PFSK-1 (cell line): ENCODE data around the gene TYROBP.

Experiments used
- FOXP2 ChIP-seq: optimal IDR thresholded peaks from 2 replicates; pipeline ENCODE3; 2011; ENCODE audit warnings: borderline replicate concordance, control low read depth, inconsistent platforms; ENCODE audit not compliant: insufficient read depth; ENCODE audit errors: extremely low read length, extremely low read depth
- POLR2AphosphoS5 ChIP-seq: IDR thresholded peaks from 2 replicates; pipeline ENCODE4 v1.6.1; 2012; ENCODE audit warnings: low read depth, mild to moderate bottlenecking, control low read depth, low read length, moderate library complexity
- REST ChIP-seq, 2 experiments: IDR thresholded peaks; 2 replicates each; pipeline versions ENCODE4 v1.6.1 to v1.8.0; 2011 to 2012; ENCODE audit warnings: low read depth in 2 of 2, low read length in 2 of 2, control low read depth in 1 of 2, inconsistent platforms in 1 of 2, mild to moderate bottlenecking in 1 of 2, moderate library complexity in 1 of 2; ENCODE audit not compliant: insufficient read depth in 1 of 2
- SIN3A ChIP-seq: IDR thresholded peaks from 2 replicates; pipeline ENCODE4 v1.6.1; 2012; ENCODE audit warnings: mild to moderate bottlenecking, low read length, moderate library complexity, borderline replicate concordance; ENCODE audit not compliant: insufficient read depth
- TAF1 ChIP-seq: IDR thresholded peaks from 2 replicates; pipeline ENCODE4 v1.6.1; 2012; ENCODE audit warnings: low read length, control low read depth, borderline replicate concordance; ENCODE audit not compliant: insufficient read depth

TYROBP gene

DNA sequence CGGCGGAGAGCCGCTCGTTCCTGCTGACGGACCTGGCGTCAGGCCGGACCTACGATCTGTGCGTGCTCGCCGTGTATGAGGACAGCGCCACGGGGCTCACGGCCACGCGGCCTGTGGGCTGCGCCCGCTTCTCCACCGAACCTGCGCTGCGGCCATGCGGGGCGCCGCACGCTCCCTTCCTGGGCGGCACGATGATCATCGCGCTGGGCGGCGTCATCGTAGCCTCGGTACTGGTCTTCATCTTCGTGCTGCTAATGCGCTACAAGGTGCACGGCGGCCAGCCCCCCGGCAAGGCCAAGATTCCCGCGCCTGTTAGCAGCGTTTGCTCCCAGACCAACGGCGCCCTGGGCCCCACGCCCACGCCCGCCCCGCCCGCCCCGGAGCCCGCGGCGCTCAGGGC is 36.5 kb upstream of the TYROBP start:
- TF ChIP-seq REST (IDR thresholded peaks at IDR 0.05; ENCODE audit: insufficient read depth in 1 of 2, low read depth in 2 of 2, low read length in 2 of 2) (no peak), FOXP2 (no peak), POLR2AphosphoS5 (no peak), SIN3A (no peak), TAF1 (no peak)

DNA sequence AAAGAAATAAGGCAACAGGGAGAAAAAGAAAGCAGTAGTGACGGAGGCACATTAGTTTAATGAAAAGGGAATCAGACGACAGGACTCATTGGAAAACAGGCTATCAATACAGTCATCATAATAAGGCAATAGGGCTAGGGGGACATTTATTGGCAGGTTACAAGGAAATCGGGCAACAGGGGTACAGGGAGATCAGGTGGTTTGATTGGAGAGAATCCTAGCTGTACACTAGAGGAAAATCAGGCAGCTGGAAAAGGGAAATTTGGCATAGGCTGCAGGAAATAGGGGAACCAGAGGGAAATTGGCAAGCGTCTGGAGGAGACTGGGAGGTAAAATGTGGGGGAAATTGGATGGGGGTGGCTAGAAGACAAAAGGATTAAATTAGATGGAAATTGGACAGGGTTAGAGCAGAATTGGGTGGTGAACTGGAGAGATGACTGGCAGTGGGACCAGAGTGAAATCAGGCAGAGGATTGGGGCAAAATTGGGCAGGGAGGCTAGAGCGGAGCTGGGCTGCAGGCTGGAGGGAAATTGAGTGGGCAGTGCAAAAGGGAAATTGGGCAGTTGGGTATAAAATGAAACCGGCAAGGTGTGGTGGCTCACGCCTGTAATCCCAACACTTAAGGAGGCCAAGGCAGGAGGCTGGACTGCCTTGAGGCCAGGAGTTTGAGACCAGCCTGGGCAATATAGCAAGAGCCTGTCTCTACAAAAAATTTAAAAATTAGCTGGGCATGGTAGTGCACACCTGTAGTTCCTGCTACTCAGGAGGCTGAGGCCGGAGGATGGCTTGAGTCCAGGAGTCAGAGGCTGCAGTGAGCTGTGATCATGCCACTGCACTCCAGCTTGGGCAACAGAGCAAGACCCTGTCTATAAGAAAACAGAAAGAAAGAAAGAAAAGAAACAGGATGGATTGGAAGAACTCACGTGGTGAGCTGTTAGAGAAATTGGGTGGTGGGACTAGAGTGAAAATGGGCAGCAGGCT is 35.5 kb upstream of the TYROBP start:
- TF ChIP-seq REST (IDR thresholded peaks at IDR 0.05; ENCODE audit: insufficient read depth in 1 of 2, low read depth in 2 of 2, low read length in 2 of 2) (no peak), SIN3A (no peak), POLR2AphosphoS5 (no peak), FOXP2 (no peak), TAF1 (no peak)

DNA sequence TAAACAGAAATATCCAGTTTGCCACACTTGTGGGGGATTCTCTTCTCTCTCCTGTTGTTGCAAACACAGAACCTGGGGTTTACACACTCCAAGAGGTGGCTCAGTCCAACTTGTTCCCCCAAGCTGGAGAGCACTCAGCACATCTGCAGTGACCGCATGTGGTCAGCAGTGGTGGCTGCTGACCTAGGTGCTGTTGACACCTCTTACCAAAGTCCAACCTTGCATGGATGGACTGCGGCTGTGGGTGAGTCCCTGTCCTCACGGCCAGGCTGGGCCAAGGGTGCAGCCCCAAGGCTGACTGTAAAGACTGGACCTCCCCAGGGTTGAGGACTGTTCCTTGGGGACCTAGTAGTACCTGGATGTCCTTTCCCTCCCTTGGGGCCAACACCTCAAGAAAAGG is 34.1 kb upstream of the TYROBP start:
- TF ChIP-seq TAF1 (no peak), SIN3A (no peak), POLR2AphosphoS5 (no peak), FOXP2 (no peak), REST (IDR thresholded peaks at IDR 0.05; ENCODE audit: insufficient read depth in 1 of 2, low read depth in 2 of 2, low read length in 2 of 2) (no peak)

DNA sequence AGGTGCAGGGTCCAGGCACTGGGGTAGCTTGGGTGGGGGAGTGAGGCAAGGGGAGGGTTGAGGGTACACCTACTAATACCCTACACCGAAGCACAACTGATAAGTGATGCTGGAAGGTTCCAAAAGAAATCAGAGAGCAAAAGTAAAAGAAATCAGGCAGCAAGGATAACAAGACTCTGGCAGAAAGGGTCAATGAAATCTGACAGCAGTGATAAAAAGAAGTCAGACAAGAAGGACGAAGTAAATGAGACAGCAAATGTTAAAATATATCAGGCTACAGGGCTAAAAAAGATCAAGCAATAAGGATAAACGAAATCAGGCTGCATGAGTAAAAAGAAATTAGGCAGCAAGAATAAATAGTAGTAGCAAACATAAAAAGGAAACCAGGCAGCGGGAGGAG is 32.7 kb upstream of the TYROBP start:
- no peak for TF ChIP-seq TAF1
- TF ChIP-seq FOXP2 = no peak
- no peak for TF ChIP-seq REST (IDR thresholded peaks at IDR 0.05; ENCODE audit: insufficient read depth in 1 of 2, low read depth in 2 of 2, low read length in 2 of 2)
- TF ChIP-seq SIN3A = no peak
- TF ChIP-seq POLR2AphosphoS5 = no peak
